ENCODE measurements around the gene METTL25. TPM values are rescaled to one million over a fixed set of nuclear protein-coding genes. Genes with fewer than 3 reads are reported as not detected.

Gene METTL25, protein sequence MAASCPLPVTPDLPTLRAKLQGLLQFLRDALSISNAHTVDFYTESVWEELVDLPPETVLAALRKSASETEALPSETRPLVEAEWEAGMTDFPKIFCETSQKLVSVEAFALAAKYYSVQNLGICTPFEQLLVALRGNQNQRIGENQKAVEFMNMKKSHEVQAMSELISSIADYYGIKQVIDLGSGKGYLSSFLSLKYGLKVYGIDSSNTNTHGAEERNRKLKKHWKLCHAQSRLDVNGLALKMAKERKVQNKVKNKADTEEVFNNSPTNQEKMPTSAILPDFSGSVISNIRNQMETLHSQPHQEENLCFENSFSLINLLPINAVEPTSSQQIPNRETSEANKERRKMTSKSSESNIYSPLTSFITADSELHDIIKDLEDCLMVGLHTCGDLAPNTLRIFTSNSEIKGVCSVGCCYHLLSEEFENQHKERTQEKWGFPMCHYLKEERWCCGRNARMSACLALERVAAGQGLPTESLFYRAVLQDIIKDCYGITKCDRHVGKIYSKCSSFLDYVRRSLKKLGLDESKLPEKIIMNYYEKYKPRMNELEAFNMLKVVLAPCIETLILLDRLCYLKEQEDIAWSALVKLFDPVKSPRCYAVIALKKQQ
- total RNA-seq: 10 to 100 TPM in 1 of 2 donors, 1 to 10 TPM in 1; 9.7 to 26.5 TPM

DNA sequence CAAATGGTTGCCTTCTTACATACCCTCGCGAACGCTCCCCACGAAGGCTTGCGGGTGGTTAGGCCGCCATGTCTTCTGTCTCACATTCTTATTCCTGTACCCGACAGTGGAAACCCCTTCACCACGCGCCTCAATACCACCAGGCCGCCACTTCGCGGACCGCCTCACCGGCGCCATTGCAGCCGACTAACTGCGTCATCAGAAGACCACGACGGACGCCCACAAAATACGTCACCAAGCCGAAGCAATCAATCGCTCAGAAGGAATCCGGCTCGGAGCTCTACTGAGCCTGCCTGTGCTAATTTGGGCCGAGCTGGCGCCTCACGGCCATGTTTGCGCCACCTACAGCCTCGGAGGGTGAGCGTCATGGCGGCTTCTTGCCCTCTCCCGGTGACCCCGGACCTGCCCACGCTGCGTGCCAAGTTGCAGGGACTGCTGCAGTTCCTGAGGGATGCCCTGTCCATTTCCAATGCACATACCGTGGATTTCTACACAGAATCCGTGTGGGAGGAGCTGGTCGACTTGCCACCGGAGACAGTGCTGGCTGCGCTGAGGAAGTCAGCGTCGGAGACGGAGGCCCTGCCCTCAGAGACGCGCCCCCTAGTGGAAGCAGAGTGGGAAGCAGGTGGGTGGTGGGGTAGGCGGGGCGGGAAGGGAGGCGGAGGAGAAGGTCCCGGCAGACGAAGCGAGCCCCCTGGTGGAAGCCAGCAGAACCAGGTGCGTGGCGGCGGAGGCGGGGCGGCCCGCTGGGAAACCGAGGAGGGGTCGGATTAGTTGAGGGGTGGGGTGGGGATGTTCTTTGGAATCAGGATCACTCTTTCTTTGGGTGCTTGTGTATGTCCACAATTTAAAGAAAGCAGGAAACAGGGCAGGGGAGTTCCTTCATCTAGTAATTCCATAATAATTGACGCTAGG is at the start of gene METTL25, which contains the start of gene CCDC59:
TSS of gene METTL25 (plus strand) at position 330 of the 915 bp plus-strand sequence. CDS start at position 367, 37 bp downstream.
TSS of gene CCDC59 (minus strand) at position 188 of the 915 bp plus-strand sequence. CDS start at position 177, 11 bp downstream.
- peak within 1 kb of the TSS; percentile 95 to 98 for H3K27ac ChIP-seq
- no peaks in the 10 kb centered on the region for H3K27me3 ChIP-seq (replicated peaks; ENCODE audit: insufficient read depth)
- peak within 1 kb of the TSS; percentile 93 for H3K4me3 ChIP-seq
- TF ChIP-seq, protein P1, sequence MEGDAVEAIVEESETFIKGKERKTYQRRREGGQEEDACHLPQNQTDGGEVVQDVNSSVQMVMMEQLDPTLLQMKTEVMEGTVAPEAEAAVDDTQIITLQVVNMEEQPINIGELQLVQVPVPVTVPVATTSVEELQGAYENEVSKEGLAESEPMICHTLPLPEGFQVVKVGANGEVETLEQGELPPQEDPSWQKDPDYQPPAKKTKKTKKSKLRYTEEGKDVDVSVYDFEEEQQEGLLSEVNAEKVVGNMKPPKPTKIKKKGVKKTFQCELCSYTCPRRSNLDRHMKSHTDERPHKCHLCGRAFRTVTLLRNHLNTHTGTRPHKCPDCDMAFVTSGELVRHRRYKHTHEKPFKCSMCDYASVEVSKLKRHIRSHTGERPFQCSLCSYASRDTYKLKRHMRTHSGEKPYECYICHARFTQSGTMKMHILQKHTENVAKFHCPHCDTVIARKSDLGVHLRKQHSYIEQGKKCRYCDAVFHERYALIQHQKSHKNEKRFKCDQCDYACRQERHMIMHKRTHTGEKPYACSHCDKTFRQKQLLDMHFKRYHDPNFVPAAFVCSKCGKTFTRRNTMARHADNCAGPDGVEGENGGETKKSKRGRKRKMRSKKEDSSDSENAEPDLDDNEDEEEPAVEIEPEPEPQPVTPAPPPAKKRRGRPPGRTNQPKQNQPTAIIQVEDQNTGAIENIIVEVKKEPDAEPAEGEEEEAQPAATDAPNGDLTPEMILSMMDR (IDR thresholded peaks at IDR 0.05): peak; percentile 100
- H3K4me1 ChIP-seq (ENCODE audit: control insufficient read depth in 1 of 2, low read depth in 2 of 2): peaks cover 24 to 42% of the 10 kb centered on the region in 2 donors
- DNase-seq (ENCODE audit: low spot score) (peak; percentile 90), ATAC-seq (ENCODE audit: insufficient number of reproducible peaks, low FRiP score, low read depth) (peak; percentile 99)
- peaks cover 6% of the 10 kb centered on the region for H3K36me3 ChIP-seq
- H3K9me3 ChIP-seq: no peaks in the 10 kb centered on the region

DNA sequence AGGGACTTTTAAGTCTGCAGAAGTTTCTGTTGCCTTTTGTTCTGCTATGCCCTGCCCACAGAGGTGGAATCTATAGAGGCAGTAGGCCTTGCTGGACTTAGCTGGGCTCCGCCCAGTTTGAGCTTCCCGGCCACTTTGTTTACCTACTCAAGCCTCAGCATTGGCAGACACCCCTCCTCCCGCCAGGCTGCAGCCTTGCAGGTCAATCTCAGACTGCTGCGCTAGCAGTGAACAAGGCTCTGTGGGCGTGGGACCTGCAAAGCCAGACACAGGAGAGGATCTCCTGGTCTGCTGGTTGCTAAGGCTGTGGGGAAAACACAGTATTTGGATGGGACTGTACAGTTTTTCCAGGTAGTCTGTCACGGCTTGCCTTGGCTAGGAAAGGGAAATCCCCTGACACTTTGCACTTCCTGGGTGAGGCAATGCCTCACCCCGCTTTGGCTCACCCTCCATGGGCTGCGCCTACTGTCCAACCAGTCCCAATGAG is 43.9 kb upstream of the METTL25 start:
- DNase-seq (ENCODE audit: low spot score) (no peak), ATAC-seq (ENCODE audit: insufficient number of reproducible peaks, low FRiP score, low read depth) (no peak)
- no peak overlapping the region for H3K27ac ChIP-seq
- TF ChIP-seq, protein P1 (IDR thresholded peaks at IDR 0.05): no peak
- H3K27me3 ChIP-seq (replicated peaks; ENCODE audit: insufficient read depth): no peaks in the 10 kb centered on the region
- H3K4me1 ChIP-seq (ENCODE audit: control insufficient read depth in 1 of 2, low read depth in 2 of 2): no peaks in the 10 kb centered on the region
- H3K36me3 ChIP-seq: no peaks in the 10 kb centered on the region
- H3K9me3 ChIP-seq: no peaks in the 10 kb centered on the region
- no peak overlapping the region for H3K4me3 ChIP-seq

DNA sequence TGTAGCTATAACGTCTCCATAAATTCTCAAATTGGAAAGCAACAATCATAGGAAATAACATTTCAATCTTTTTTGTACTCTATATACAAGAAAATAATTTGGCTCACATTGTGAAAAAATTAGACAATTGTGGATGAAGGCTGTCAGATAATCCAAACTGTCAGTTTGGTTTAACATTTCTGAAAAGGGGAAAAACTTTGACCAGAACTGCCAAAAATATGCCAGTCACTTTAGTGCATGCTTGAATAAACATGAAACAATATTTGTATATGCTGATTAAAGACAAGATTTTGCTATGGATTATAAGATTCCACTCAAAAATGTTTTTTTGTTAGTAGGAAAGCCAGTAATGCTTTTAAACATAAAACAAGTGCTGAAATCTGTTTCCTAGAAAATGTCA is 39.1 kb upstream of the METTL25 start:
- no peaks in the 10 kb centered on the region for H3K4me1 ChIP-seq (ENCODE audit: control insufficient read depth in 1 of 2, low read depth in 2 of 2)
- no peak overlapping the region for H3K27ac ChIP-seq
- ATAC-seq (ENCODE audit: insufficient number of reproducible peaks, low FRiP score, low read depth) (no peak), DNase-seq (ENCODE audit: low spot score) (no peak)
- H3K36me3 ChIP-seq: no peaks in the 10 kb centered on the region
- no peak overlapping the region for H3K4me3 ChIP-seq
- H3K27me3 ChIP-seq (replicated peaks; ENCODE audit: insufficient read depth): no peaks in the 10 kb centered on the region
- TF ChIP-seq, protein P1 (IDR thresholded peaks at IDR 0.05): no peak
- no peaks in the 10 kb centered on the region for H3K9me3 ChIP-seq

DNA sequence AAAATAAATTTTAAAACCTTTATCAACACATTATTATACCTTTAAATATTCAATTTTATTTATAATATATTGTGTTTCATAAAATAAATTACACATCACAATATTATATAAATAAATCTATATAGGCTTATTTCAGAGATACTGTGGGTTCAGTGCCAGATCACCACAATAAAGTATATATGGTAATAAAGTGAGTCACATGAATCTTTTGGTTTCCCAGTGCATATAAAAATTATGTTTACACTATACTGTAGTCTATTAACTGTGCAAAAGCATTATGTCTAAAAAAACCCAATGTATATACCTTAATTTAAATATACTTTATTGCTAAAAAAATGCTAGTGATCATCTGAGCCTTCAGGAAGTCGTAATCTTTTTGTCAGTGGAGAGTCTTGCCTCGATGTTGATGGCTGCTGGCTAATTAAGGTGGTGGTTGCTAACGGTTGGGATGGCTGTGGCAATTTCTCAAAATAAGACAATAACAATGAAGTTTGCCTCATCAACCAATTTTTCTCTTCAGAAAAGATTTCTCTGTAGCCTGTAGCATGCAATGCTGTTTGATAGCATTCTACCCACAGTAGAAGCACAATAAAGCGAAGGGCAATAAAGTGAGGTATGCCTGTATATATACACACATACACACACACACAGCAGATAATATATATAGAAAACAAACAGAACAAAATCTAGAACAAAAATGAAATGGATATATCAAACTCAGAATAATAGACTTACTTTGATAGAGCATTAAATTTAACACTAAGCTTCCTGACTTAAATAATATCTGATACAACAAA is 32.6 kb upstream of the METTL25 start:
- Histone ChIP-seq H3K4me3 (no peak overlapping the region), H3K36me3 (no peaks in the 10 kb centered on the region), H3K4me1 (ENCODE audit: control insufficient read depth in 1 of 2, low read depth in 2 of 2) (peaks cover 0 to 5% of the 10 kb centered on the region in 2 donors), H3K9me3 (no peaks in the 10 kb centered on the region), H3K27me3 (replicated peaks; ENCODE audit: insufficient read depth) (no peaks in the 10 kb centered on the region), H3K27ac (no peak overlapping the region)
- DNase-seq (ENCODE audit: low spot score): no peak
- TF ChIP-seq, protein P1 (IDR thresholded peaks at IDR 0.05): no peak
- ATAC-seq (ENCODE audit: insufficient number of reproducible peaks, low FRiP score, low read depth): no peak

Measured in thoracic aorta (tissue), 2 donors.